Stimulated activated CD8-positive, alpha-beta memory T cell treated with anti-CD3 and anti-CD28 coated beads, Interleukin-7, amount 100 ng/mL, for 1 hour (primary cell): ENCODE results near the gene ARFGAP2.
"Not testable (repeated sequence)": the region's sequence is repeated elsewhere in the genome, so short reads cannot be mapped to it uniquely, and the experiment has no call there.

ENCODE experiments used
- DNase-seq, 2 donors: peaks; one replicate each; pipeline ENCODE4 v3.0.0-alpha.2; 2020; ENCODE audit warnings: low read depth in 2 of 2

Gene ARFGAP2

GRCh38 chr11:47176328-47177228 is at the start of gene ARFGAP2:
ARFGAP2 (minus strand) TSS chr11:47176879; CDS start chr11:47176853, 26 bp downstream.
- DNase-seq: peak; percentile 87 to 90

GRCh38 chr11:47225552-47226400 is 49.1 kb upstream of the ARFGAP2 start:
- DNase-seq: no peak

- no peak for DNase-seq
These were observed 46.0 kb upstream of the ARFGAP2 start for GRCh38 chr11:47222696-47223095.

- no peak for DNase-seq
These were observed 43.7 kb upstream of the ARFGAP2 start for GRCh38 chr11:47220401-47220821.

GRCh38 chr11:47216121-47216798 is 39.6 kb upstream of the ARFGAP2 start:
- peak; percentile 25 for DNase-seq

- peak in 1 of 2 donors; percentile 8 for DNase-seq
These were observed 38.8 kb upstream of the ARFGAP2 start for GRCh38 chr11:47215366-47215910.

- peak; percentile 55 to 69 for DNase-seq
These were observed 37.4 kb upstream of the ARFGAP2 start for GRCh38 chr11:47213950-47214565.

- no peak for DNase-seq
These were observed 36.3 kb upstream of the ARFGAP2 start for GRCh38 chr11:47212938-47213337.

GRCh38 chr11:47208628-47209027 is 31.9 kb upstream of the ARFGAP2 start:
- no peak for DNase-seq

- not testable (repeated sequence) for DNase-seq
These were observed 31.4 kb upstream of the ARFGAP2 start for GRCh38 chr11:47208008-47208552.

- DNase-seq: no peak
These were observed 30.8 kb upstream of the ARFGAP2 start for GRCh38 chr11:47207459-47207858.

- DNase-seq: not testable (repeated sequence)
These were observed 29.9 kb upstream of the ARFGAP2 start for GRCh38 chr11:47206577-47206976.

- DNase-seq: no peak
These were observed 27.9 kb upstream of the ARFGAP2 start for GRCh38 chr11:47204637-47204989.

GRCh38 chr11:47202576-47202975 is 25.9 kb upstream of the ARFGAP2 start:
- DNase-seq: no peak

GRCh38 chr11:47201015-47201414 is 24.3 kb upstream of the ARFGAP2 start:
- DNase-seq: no peak

GRCh38 chr11:47198161-47198560 is 21.5 kb upstream of the ARFGAP2 start:
- not testable (repeated sequence) for DNase-seq

- DNase-seq: no peak
These were observed 15.4 kb upstream of the ARFGAP2 start for GRCh38 chr11:47192111-47192510.

- not testable (repeated sequence) for DNase-seq
These were observed 14.5 kb upstream of the ARFGAP2 start for GRCh38 chr11:47191137-47191536.

- no peak for DNase-seq
These were observed 12.6 kb upstream of the ARFGAP2 start for GRCh38 chr11:47189100-47189834.

GRCh38 chr11:47188259-47188658 is 11.6 kb upstream of the ARFGAP2 start:
- no peak for DNase-seq
